HepG2 (cell line): ENCODE data around the gene CDKN3. TPM values are rescaled to one million over a fixed set of nuclear protein-coding genes. Genes with fewer than 3 reads are reported as not detected.

ENCODE experiments used
- ARID4A ChIP-seq: sonication (generic); formaldehyde crosslinking; IDR thresholded peaks from 2 replicates; pipeline ENCODE4 v1.5.0; 2020; ENCODE audit warnings: mild to moderate bottlenecking, missing genetic modification reagents, borderline replicate concordance
- EP300 ChIP-seq, 3 experiments: sonication (generic) in 1 of 3; formaldehyde crosslinking in 1 of 3; IDR thresholded peaks; 2 replicates each; pipeline versions ENCODE4 v1.5.1 to v1.6.1; 2011 to 2020; ENCODE audit warnings: low read depth in 2 of 3, low read length in 2 of 3, borderline replicate concordance in 1 of 3, improper control_type of control experiment in 1 of 3, mild to moderate bottlenecking in 1 of 3, missing genetic modification reagents in 1 of 3, moderate library complexity in 1 of 3
- FOSL1 ChIP-seq: sonication (generic); formaldehyde crosslinking; IDR thresholded peaks from 2 replicates; pipeline ENCODE4 v1.9.0; 2021; ENCODE audit warnings: missing genetic modification reagents, borderline replicate concordance
- FOSL2 ChIP-seq: sonication (generic); formaldehyde crosslinking; IDR thresholded peaks from 2 replicates; pipeline ENCODE4 v1.4.0; 2020; ENCODE audit warnings: missing genetic modification reagents
- HNF4G ChIP-seq, 2 experiments: sonication (generic) in 1 of 2; formaldehyde crosslinking in 1 of 2; IDR thresholded peaks; 2 replicates each; pipeline versions ENCODE4 v1.4.0 to v1.6.1; 2011 to 2020; ENCODE audit warnings: borderline replicate concordance in 2 of 2, low read depth in 2 of 2, mild to moderate bottlenecking in 2 of 2, low read length in 1 of 2, missing genetic modification reagents in 1 of 2, moderate library complexity in 1 of 2
- HOXA7 ChIP-seq: sonication (generic); formaldehyde crosslinking; IDR thresholded peaks from 2 replicates; pipeline ENCODE4 v1.8.1; 2022; ENCODE audit warnings: mild to moderate bottlenecking, missing genetic modification reagents, moderate library complexity
- MAFF ChIP-seq: IDR thresholded peaks from 2 replicates; pipeline ENCODE4 v1.6.1; 2011; ENCODE audit warnings: low read depth, low read length, improper control_type of control experiment
- NCOR1 ChIP-seq: fragments of 200-600 bp; sonication (generic); IDR thresholded peaks from 2 replicates; pipeline ENCODE4 v1.7.0; 2017; ENCODE audit warnings: antibody characterized with exemption, low read length, borderline replicate concordance
- RFX3 ChIP-seq: IDR thresholded peaks from 2 replicates; pipeline ENCODE4 v1.6.1; 2016; ENCODE audit warnings: missing biosample characterization, missing genetic modification reagents
- TEF ChIP-seq: sonication (generic); formaldehyde crosslinking; IDR thresholded peaks from 2 replicates; pipeline ENCODE4 v1.5.0; 2020; ENCODE audit warnings: missing genetic modification reagents
- THRA ChIP-seq: sonication (generic); formaldehyde crosslinking; IDR thresholded peaks from 2 replicates; pipeline ENCODE4 v1.4.0; 2020; ENCODE audit warnings: missing genetic modification reagents, borderline replicate concordance
- ZNF331 ChIP-seq: sonication (generic); formaldehyde crosslinking; IDR thresholded peaks from 2 replicates; pipeline ENCODE4 v1.4.0; 2020; ENCODE audit warnings: missing genetic modification reagents
- ZNF362 ChIP-seq: sonication (generic); formaldehyde crosslinking; IDR thresholded peaks from 2 replicates; pipeline ENCODE4 v1.4.0; 2020; ENCODE audit warnings: missing genetic modification reagents, mild to moderate bottlenecking, borderline replicate concordance
- ZNF609 ChIP-seq: sonication (generic); formaldehyde crosslinking; IDR thresholded peaks from 2 replicates; pipeline ENCODE4 v1.4.0; 2020; ENCODE audit warnings: mild to moderate bottlenecking, missing genetic modification reagents, borderline replicate concordance
- ZSCAN29 ChIP-seq: sonication (generic); formaldehyde crosslinking; conservative IDR thresholded peaks from 2 replicates; pipeline ENCODE4 v1.4.0; 2020; ENCODE audit warnings: mild to moderate bottlenecking, missing genetic modification reagents
- polyA plus RNA-seq, 8 experiments: library from polyadenylated mRNA; depleted of rRNA in 3 of 8; stranded (reverse) in 7 of 8; unstranded in 1 of 8; fragments of >200 nt; fragmentation: Illumina TruSeq in 4 of 8; extraction: Trizol in 4 of 8; gene quantifications; 2 replicates each; pipeline versions ENCODE4 v1.2.1 to v1.2.3, GENCODE V29; 2011 to 2016; ENCODE audit warnings: low read depth in 4 of 8, missing spikeins in 1 of 8, mixed read lengths in 1 of 8; ENCODE audit not compliant: insufficient read depth in 1 of 8
- total RNA-seq, 5 experiments: library from RNA; depleted of rRNA; stranded (reverse); fragments of >200 nt; fragmentation: Illumina TruSeq; extraction: Trizol; gene quantifications; 2 replicates each; pipeline ENCODE4 v1.2.3, GENCODE V29; 2016; ENCODE audit warnings: low read depth in 1 of 5

The CDKN3 gene
- total and polyA plus RNA-seq, 2 of the 13 experiments (the other 11 are each of a cell fraction or from before 2014, with no cell fraction given): 63.0 to 88.9 TPM

- TF ChIP-seq ZNF609 (CRISPR knock-in tag) (peak; percentile 77; the same call in 1 of the 2 replicates), ZNF362 (CRISPR knock-in tag) (peak; percentile 86), ARID4A (peak; percentile 31; the same call in 1 of the 2 replicates), RFX3 (no peak), HOXA7 (no peak), NCOR1 (peak; percentile 81; the same call in 1 of the 2 replicates), HNF4G (IDR thresholded peaks at IDR 0.05; ENCODE audit: borderline replicate concordance, low read depth, low read length) (peak; percentile 95), HNF4G (CRISPR knock-in tag; IDR thresholded peaks at IDR 0.05; ENCODE audit: borderline replicate concordance, low read depth) (peak; percentile 71; the same call in 1 of the 2 replicates), ZNF331 (CRISPR knock-in tag) (peak; percentile 76; the same call in 1 of the 2 replicates), MAFF (peak; percentile 64; the same call in 1 of the 2 replicates), THRA (CRISPR knock-in tag) (peak; percentile 65; the same call in 1 of the 2 replicates), FOSL1 (CRISPR knock-in tag) (peak; percentile 53; the same call in 1 of the 2 replicates), TEF (peak; percentile 99), EP300 (IDR thresholded peaks at IDR 0.05; ENCODE audit: low read depth in 2 of 2, low read length in 2 of 2) (peak; percentile 88), EP300 (CRISPR knock-in tag; IDR thresholded peaks at IDR 0.05; ENCODE audit: borderline replicate concordance) (peak; percentile 90), ZSCAN29 (0 out of 2 replicates have a peak, but pooled peaks have one; percentile 50), FOSL2 (peak; percentile 97)
These were observed 50.5 kb downstream of the CDKN3 start (continued) for GRCh38 chr14:54447231-54447692.
